Spleen (tissue), 7 donors: ENCODE results near the gene STXBP6.

ENCODE experiments used
- POLR2AphosphoS5 ChIP-seq, 3 donors: sonication (generic); formaldehyde crosslinking; IDR thresholded peaks; one replicate each; pipeline ENCODE4 v1.5.1; 2017; ENCODE audit warnings: antibody characterized with exemption in 3 of 3
- TF ChIP-seq, protein P1 (sequence below), 11 experiments: fragments of 200-600 bp in 7 of 11; fragments of 450-650 bp in 4 of 11; sonication (generic) in 4 of 11; IDR thresholded peaks in 8 of 11; conservative IDR thresholded peaks in 3 of 11; 1 replicate in 7 of 11; 2 replicates in 4 of 11; pipeline versions ENCODE4 v1.4.0 to v1.8.0; 2016 to 2021; ENCODE audit warnings: antibody characterized with exemption in 11 of 11, inconsistent platforms in 4 of 11, mild to moderate bottlenecking in 1 of 11
- donor health status: DM: no; HTN: no; CAD: no; lungs with moderate emphysema.
- donor health status: DM: no; HTN: no; CAD: no.
- donor health status: DM: no; HTN: no; CAD: no.

DNA sequence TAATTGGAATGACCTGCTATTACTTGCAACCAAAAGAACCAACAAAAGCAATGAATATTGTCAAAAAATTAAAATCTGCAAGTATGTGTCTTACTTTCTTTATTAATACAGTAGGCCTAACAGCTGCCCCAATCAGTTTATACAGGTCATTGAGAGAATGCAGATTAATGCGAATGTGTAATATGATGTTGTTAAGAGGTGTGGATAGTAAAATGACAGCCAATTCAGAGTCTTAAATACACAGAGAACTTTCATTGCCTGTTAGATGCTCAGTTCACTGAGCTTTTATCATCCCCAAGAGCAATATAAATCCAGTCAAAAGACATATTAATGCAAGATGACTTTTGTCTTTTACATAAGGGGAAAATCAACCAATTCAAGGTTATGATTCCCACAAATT is 58.7 kb downstream of the STXBP6 start:
- TF ChIP-seq, protein P1, sequence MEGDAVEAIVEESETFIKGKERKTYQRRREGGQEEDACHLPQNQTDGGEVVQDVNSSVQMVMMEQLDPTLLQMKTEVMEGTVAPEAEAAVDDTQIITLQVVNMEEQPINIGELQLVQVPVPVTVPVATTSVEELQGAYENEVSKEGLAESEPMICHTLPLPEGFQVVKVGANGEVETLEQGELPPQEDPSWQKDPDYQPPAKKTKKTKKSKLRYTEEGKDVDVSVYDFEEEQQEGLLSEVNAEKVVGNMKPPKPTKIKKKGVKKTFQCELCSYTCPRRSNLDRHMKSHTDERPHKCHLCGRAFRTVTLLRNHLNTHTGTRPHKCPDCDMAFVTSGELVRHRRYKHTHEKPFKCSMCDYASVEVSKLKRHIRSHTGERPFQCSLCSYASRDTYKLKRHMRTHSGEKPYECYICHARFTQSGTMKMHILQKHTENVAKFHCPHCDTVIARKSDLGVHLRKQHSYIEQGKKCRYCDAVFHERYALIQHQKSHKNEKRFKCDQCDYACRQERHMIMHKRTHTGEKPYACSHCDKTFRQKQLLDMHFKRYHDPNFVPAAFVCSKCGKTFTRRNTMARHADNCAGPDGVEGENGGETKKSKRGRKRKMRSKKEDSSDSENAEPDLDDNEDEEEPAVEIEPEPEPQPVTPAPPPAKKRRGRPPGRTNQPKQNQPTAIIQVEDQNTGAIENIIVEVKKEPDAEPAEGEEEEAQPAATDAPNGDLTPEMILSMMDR (IDR thresholded peaks at IDR 0.05 in 8 of 11, conservative IDR thresholded peaks at IDR 0.05 in 3 of 11), result no peak
- no peak for TF ChIP-seq POLR2AphosphoS5 (IDR thresholded peaks at IDR 0.05)
